ENCODE data around the gene LRRFIP1.

The LRRFIP1 gene

DNA sequence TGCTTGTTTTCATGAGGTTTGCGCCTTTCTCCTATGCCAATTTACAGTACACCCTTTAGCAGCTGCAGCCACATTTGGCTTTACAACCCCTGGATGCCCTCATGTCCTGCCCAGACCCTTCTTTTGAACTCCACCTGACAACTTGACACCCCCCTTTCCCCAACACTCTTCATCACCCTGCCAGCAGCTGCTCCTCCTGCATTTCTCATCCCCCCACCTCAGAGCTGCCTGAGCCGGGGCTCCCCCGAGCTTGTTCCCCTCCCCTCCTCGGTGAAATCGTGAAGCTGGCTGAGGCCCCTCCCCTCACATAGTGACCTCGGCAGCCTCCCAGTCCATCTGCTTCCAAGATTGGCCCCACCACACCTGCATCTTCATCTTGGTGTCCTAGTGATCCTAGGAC is 40.5 kb downstream of the LRRFIP1 start:
- no peak overlapping the region for H3K4me3 ChIP-seq (ENCODE audit: low read length)
- TF ChIP-seq CTCF (IDR thresholded peaks at IDR 0.05; ENCODE audit: insufficient read depth, low read depth, low read length, missing control alignments), result no peak
- no peak for DNase-seq (ENCODE audit: low read depth)

GRCh38 chr2:237668440-237668839 is 41.1 kb downstream of the LRRFIP1 start:
- no peak for TF ChIP-seq CTCF (IDR thresholded peaks at IDR 0.05; ENCODE audit: insufficient read depth, low read depth, low read length, missing control alignments)

GRCh38 chr2:237669283-237669627 is 41.9 kb downstream of the LRRFIP1 start:
- no peak for TF ChIP-seq CTCF (IDR thresholded peaks at IDR 0.05; ENCODE audit: insufficient read depth, low read depth, low read length, missing control alignments)
- no peak for DNase-seq (ENCODE audit: low read depth)
- no peak overlapping the region for H3K4me3 ChIP-seq (ENCODE audit: low read length)

More at GRCh38 chr2:237668440-237668839, 41.1 kb downstream of the LRRFIP1 start:
- DNase-seq (ENCODE audit: low read depth), result no peak
- H3K4me3 ChIP-seq (ENCODE audit: low read length), result no peak overlapping the region

DNA sequence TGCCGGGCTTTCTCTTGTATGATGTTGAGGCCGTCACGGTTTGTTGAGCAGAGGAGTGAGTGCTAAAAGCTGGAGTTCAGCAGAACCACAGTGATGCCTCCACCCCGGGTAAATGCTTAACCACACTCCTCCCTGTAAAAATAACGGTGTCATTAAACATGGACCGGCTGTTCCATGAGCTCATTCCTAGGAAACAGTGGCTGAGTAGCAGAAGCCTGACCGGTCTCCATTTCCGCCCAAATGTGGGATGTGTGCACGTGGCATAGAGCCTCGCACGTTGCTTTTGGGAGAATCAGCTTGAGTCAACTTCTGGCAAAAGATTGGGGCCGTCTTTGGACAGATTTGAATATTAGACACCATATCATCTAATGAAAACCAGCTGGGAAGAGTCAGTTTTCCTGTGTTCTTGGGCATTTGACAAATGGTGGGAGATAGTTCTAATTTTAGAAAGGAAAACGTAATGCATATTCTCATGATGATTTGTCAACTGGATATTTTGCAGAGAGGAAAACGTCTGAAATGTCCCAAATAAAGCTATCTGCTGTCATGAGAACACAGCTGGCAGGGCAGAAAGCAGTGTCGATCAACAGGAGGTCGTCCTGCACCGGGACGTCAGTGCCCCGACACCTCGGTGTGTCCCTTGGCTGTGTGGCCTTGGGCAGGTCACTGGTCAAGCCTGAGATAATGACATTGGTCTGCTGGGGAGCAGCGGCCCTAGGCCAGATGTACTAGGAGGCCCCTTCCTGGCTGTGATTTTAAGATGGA is 42.4 kb downstream of the LRRFIP1 start:
- no peak for TF ChIP-seq CTCF (IDR thresholded peaks at IDR 0.05; ENCODE audit: insufficient read depth, low read depth, low read length, missing control alignments)
- H3K4me3 ChIP-seq (ENCODE audit: low read length), result no peak overlapping the region
- no peak for DNase-seq (ENCODE audit: low read depth)

DNA sequence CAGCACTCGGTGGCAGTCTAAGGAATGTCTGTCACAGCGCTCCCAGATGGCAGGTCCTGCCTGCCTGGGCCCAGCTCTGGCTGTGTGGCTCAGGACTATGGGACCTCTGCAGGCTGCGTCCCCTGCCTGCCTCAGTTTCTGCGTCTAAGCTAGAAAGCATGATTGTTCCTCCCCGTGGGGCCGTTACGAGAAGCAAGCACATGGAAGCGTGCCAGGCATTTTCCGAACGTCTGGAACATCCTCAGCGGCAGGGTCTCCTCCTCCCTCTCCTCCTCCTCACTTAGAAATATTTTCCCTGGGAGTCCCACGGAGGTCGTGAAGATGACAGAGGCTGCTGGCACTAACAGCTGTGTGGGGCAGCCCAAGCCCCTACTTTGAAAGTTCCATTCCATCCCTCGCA is 43.3 kb downstream of the LRRFIP1 start:
- TF ChIP-seq CTCF (IDR thresholded peaks at IDR 0.05; ENCODE audit: insufficient read depth, low read depth, low read length, missing control alignments), result no peak
- H3K4me3 ChIP-seq (ENCODE audit: low read length), result no peak overlapping the region
- DNase-seq (ENCODE audit: low read depth), result no peak

GRCh38 chr2:237671466-237672138 is 44.2 kb downstream of the LRRFIP1 start:
- TF ChIP-seq CTCF (IDR thresholded peaks at IDR 0.05; ENCODE audit: insufficient read depth, low read depth, low read length, missing control alignments), result no peak
- H3K4me3 ChIP-seq (ENCODE audit: low read length), result no peak overlapping the region
- DNase-seq (ENCODE audit: low read depth), result no peak

All from epithelial cell of esophagus (primary cell).